WI38 (cell line): ENCODE results near the gene CFAP251.
"Not testable (repeated sequence)": the region's sequence is repeated elsewhere in the genome, so short reads cannot be mapped to it uniquely, and the experiment has no call there.

ENCODE experiments used
- H3K4me3 ChIP-seq: 2 replicates; pipeline ENCODE4 v1.5.1; 2011; ENCODE audit warnings: low read depth, mild to moderate bottlenecking, control low read depth, low read length
- TF ChIP-seq, protein P1 (sequence below): IDR thresholded peaks from 2 replicates; pipeline ENCODE4 v1.5.1; 2012; ENCODE audit warnings: low read depth, mild to moderate bottlenecking, control low read depth, low read length

The CFAP251 gene

DNA sequence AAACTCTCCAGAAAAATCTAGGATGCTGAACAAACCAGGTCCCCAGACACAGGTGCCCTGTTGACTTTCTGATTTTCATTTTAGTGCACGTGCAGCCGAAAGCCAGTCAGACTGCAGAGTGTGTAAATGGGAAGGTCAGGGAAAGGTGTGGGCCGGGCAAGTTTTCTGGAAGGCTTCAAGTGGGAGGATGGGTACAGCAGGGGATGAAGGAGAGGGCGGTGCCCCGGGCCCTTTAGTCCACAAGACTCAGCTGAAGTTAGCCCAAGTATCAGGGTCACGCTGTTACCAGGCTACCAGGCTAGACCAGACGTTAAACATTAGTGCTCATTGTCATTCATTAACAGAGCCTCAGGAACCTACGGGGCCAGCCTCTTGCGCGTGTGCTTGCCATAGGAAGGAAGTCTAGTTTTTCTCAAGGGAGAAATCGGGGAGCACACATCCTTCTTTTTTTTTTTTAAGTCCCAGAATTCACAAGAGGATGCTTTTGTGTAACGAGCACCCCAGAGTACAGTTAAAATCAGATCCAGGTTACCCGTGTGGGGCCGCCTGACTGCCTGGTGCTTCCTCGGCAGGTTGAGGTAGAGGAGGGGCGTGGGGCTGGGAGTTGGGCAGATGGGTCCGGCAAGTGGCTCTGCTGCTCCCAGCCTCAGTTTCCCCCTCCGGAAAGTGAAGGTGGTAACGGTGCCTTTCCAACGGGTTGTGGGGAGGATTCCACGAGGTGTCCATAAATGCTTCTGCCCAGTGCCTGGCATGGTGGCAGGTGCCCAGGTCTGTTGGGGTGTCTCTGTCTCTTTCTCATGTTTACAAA, 122.4 kb downstream of the CFAP251 start:
- H3K4me3 ChIP-seq: no peak overlapping the region
- TF ChIP-seq, protein P1, sequence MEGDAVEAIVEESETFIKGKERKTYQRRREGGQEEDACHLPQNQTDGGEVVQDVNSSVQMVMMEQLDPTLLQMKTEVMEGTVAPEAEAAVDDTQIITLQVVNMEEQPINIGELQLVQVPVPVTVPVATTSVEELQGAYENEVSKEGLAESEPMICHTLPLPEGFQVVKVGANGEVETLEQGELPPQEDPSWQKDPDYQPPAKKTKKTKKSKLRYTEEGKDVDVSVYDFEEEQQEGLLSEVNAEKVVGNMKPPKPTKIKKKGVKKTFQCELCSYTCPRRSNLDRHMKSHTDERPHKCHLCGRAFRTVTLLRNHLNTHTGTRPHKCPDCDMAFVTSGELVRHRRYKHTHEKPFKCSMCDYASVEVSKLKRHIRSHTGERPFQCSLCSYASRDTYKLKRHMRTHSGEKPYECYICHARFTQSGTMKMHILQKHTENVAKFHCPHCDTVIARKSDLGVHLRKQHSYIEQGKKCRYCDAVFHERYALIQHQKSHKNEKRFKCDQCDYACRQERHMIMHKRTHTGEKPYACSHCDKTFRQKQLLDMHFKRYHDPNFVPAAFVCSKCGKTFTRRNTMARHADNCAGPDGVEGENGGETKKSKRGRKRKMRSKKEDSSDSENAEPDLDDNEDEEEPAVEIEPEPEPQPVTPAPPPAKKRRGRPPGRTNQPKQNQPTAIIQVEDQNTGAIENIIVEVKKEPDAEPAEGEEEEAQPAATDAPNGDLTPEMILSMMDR: no peak

DNA sequence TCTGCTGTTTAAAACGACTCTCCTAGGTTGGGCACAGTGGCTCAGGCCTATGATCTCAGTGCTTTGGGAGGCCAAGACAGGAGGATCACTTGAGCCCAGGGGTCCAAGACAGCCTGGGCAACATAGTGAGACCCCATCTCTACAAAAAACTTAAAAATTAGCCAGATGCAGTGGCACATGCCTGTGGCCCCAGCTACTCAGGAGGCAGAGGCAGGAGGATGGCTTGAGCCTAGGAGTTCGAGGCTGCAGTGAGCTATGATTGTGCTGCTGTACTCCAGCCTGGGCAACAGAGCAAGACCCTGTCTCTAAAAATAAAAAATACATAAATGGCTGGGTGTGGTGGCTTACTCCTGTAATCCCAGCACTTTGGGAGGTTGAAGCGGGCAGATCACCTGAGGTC, 123.1 kb downstream of the CFAP251 start:
- H3K4me3 ChIP-seq: not testable (repeated sequence)

DNA sequence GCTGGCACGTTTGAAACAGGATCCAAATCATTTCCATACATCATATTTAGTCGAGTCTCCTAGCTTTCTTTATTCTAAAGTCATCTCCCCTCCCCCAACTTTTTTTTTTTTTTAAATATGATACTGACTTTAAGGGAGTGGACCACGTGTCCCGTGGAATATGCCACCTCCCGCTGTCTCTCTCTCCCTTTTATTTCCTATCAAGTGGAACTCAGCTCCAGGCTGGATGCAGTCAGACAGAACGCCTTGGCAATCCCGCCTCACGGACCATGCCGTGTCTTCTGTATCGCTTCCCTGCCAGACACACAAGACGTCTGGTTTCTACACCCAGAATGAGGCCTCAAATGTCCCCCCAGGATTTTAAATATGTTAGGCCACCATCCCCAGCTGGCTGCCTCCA, 124.5 kb downstream of the CFAP251 start:
- TF ChIP-seq, protein P1: no peak
- no peak overlapping the region for H3K4me3 ChIP-seq

DNA sequence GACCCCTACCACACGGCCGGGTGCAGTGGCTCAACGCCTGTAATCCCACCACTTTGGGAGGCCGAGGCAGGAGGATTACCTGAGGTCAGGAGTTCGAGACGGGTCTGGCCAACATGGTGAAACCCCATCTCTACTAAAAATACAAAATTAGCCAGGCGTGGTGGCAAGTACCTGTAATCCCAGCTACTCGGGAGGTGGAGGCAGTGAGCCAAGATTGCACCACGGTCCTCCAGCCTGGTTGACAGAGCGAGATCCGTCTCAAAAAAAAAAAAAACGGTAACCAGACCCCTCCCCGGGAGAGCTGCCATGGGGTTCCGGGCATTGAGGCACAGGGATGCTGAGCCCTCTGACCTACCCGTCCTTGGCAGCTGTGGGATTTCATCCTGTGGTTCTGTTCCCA, 125.1 kb downstream of the CFAP251 start:
- H3K4me3 ChIP-seq: no peak overlapping the region
- TF ChIP-seq, protein P1: no peak

DNA sequence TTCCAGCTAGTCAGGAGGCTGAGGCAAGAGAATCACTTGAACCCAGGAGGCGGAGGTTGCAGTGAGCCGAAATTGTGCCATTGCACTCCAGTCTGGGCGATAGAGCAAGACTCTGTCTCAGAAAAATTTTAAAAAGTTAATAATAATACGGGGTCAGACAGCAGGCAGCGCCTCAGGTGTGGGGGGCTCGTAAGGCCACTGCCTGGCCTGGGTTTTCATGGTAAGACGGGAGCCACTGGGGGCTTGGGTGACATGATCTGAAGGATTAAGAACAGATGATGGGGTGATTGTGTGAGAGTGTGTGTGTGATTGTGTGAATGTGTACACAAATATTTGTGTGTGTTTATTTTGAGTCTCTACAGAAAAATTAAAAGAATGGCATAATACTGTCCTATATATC, 126.9 kb downstream of the CFAP251 start:
- H3K4me3 ChIP-seq: no peak overlapping the region
- TF ChIP-seq, protein P1: no peak

DNA sequence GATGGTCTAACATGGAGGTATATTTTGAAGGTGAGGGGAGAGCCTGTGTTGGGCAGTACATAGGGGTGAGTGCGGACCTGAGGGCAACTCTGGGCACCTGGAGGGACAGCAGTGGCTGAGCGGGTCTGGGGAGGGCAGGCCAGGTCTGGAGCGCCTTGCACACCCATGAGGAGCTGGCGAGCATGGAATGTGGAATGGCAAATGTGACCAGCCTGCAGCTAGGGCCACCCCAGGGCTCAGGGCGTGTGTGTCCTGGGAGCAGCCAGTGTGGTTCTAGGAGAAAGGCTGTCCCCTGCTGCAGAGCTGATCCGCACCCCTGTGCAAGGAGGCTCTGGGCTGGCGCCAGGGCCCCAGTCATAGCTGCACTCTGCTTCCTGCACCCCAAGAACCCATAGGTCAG, 127.8 kb downstream of the CFAP251 start:
- TF ChIP-seq, protein P1: no peak
- H3K4me3 ChIP-seq: no peak overlapping the region

DNA sequence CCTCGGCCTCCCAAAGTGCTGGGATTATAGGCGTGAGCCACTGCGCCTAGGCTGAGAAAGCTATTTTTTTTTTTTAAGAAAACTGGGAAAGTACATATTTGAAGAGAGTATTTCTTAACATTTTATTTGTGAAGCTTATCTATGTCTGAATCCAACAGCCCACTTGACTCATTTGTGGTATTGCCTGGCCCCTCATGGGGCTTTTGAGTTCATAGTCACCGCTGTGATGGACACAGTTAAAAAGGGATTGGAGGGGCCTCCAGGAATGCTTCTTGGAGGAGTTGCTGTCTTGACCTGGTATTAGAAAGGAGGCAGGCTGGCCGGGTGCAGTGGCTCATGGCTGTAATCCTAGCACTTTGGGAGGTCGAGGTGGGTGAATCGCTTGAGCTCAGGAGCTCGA, 129.8 kb downstream of the CFAP251 start:
- no peak overlapping the region for H3K4me3 ChIP-seq
- TF ChIP-seq, protein P1: no peak

DNA sequence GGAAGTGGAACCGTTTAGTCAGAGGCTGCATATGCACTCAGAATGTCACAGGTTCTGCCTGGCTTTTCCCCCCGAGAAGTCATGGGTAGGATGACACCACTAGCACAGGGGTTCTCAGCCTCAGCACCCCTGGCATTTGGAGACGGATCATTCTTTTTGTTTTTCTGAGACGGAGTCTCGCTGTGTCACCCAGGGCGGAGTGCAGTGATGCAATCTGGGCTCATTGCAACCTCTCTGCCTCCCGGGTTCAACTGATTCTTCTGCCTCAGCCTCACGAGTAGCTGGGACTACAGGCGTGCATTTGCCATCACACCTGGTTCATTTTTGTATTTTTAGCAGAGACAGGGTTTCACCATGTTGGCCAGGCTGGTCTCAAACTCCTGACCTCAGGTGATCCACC, 131.4 kb downstream of the CFAP251 start:
- H3K4me3 ChIP-seq: no peak overlapping the region
- TF ChIP-seq, protein P1: no peak
